ENCODE measurements around the gene VWA3B.

DNA sequence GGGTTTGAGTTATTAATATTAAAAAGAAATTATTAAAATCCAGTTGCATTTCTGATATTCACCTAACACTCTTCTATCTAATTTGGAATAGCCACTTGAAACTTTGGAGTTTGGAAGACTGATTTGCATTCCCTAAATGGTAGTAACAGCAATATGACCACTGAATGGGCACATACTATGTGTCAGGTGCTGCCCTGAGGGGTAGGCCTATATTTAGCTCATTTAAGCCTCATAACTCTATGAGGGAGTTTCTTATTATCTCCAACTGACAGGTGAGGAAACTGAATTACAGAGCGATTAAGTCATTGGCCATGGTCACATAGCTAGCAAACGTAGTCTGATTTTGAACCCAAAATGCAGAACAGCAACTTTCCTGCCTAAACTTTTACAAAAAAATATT lies 77.3 kb downstream of the VWA3B start:
- TF ChIP-seq EZH2 (IDR thresholded peaks at IDR 0.05; ENCODE audit: insufficient read depth, poor library complexity, severe bottlenecking) (no peak), EZH2phosphoT487 (IDR thresholded peaks at IDR 0.05; ENCODE audit: insufficient read depth, low read depth) (no peak)
